Choroid plexus epithelial cell (primary cell): ENCODE data around the gene C14orf132.

ENCODE experiments used
- DNase-seq: peaks from one replicate; pipeline ENCODE4 v3.0.0-alpha.2; 2010; ENCODE audit warnings: low read depth
- H3K4me3 ChIP-seq: 2 replicates; pipeline ENCODE4 v1.5.1; 2011; ENCODE audit warnings: low read depth, mild to moderate bottlenecking, control low read depth, low read length, moderate library complexity
- TF ChIP-seq, protein P1 (sequence below): conservative IDR thresholded peaks from 2 replicates; pipeline ENCODE4 v1.5.1; 2011; ENCODE audit warnings: low read depth, mild to moderate bottlenecking, control low read depth, inconsistent platforms, low read length, moderate library complexity

The C14orf132 gene

DNA sequence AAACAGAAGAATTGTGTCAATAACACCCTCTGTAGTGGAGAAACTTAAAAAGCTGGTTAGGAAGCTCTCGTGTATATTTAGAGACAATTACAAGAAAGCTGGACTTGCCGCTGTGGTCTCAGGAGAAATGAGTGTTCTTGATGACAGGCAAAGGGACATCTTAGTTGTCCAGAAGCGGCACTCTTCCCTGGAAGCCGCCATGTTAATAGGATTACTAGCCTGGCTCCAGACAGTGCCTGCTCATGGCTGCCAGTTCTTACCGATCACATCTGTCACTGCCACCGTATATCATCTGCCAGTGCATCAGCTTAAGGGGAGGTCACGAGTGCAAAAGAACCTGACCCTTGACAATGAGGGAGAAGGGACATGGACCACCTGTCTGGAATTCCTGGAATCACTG is 48.9 kb downstream of the C14orf132 start:
- no peak for DNase-seq
- H3K4me3 ChIP-seq, result no peak overlapping the region
- TF ChIP-seq, protein P1, sequence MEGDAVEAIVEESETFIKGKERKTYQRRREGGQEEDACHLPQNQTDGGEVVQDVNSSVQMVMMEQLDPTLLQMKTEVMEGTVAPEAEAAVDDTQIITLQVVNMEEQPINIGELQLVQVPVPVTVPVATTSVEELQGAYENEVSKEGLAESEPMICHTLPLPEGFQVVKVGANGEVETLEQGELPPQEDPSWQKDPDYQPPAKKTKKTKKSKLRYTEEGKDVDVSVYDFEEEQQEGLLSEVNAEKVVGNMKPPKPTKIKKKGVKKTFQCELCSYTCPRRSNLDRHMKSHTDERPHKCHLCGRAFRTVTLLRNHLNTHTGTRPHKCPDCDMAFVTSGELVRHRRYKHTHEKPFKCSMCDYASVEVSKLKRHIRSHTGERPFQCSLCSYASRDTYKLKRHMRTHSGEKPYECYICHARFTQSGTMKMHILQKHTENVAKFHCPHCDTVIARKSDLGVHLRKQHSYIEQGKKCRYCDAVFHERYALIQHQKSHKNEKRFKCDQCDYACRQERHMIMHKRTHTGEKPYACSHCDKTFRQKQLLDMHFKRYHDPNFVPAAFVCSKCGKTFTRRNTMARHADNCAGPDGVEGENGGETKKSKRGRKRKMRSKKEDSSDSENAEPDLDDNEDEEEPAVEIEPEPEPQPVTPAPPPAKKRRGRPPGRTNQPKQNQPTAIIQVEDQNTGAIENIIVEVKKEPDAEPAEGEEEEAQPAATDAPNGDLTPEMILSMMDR, result no peak

DNA sequence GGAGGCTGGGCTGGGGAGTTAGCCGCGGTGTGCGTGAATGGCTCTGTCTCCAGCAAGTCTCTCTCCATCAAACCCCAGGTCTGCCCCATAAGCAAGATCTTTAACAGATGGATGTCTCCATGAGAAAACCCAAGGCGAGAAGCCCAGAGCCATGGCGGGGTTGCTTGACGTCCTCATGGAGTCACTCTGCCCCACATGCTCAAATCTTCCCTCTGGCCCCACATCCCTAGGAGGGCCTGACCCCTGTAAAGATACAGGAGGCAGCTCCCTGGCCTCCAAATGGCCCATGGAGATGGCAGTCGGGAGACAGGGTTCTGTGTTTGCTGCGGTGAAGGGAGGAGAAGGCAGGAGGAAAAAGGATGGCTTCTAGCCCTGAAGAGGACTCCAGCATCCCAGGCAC is 49.3 kb downstream of the C14orf132 start:
- DNase-seq, result no peak
- TF ChIP-seq, protein P1, result no peak
- no peak overlapping the region for H3K4me3 ChIP-seq

DNA sequence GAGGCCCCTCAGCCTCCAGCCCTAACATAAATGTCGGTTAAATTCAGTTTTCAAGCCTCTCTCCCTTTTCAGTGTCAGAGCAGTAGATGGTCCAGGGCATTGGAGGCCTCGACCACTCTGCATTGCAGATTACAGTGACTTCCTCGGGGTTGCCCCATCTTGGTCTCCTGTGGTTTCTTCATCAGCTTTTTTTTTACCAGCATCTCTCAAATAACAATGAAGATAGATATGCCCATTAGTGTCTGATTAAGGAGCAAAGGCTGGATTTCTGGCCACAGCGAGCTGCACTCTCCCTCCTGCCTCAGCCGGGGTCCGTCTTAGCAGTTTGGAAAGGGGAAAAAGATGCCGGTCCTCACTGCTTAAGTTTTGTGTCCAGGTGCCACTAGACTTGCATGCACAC is 49.7 kb downstream of the C14orf132 start:
- TF ChIP-seq, protein P1, result no peak
- DNase-seq, result no peak
- no peak overlapping the region for H3K4me3 ChIP-seq

DNA sequence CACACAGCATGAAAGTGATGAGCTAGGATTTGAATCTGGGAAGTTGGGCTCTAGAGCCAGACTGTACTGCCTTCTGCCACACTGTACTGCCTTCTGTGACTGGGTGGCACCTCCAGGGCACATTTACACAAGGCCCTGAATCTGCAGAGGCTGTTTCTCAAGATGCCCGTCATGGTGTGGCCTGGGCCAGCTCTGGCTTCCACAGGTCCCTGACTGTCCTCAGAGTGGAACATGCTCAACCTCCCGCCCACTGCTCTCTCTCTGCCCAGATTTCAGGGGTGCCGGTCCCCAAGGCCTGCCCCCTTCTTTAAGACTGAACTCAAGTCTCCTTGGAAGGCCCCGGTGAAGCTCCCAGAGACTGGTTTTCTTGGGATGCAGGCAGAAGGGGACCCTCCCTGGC is 50.2 kb downstream of the C14orf132 start:
- DNase-seq, result no peak
- TF ChIP-seq, protein P1, result no peak
- H3K4me3 ChIP-seq, result no peak overlapping the region

DNA sequence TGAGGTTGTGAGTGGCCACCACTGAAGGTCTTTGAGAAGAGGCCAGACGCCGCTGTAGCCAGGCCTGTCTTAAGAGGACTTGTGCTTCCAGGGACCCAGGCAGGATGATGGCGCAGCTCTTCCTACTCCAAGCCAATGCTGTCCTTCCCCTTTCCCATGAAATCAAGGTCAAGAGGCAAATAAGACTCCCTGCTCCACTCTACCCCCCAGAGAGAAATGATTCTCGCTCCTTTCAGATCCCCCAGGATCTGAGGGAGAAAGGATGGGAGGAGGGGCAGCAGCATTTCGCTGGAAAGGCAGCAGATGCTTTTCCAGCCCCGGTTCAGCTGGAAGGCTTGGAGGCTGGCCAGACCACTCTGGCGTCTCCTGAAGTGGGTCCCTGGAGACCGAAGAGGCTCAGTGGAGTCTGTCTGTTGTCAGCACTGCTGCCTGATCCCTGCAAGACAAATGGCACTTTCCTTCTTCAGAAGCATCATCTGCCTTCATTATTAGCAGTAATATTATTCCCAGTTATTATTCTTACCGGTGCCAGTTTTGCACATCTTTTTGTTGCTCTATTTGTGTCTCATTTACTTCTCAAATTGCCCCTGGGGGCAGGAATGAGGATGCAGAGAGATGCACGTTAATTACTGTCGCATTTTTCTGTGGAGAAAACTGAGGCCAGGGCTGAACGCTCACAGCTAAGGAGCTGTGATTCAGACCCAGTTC is 51.4 kb downstream of the C14orf132 start:
- TF ChIP-seq, protein P1, result peak; percentile 33
- DNase-seq, result peak; percentile 53

DNA sequence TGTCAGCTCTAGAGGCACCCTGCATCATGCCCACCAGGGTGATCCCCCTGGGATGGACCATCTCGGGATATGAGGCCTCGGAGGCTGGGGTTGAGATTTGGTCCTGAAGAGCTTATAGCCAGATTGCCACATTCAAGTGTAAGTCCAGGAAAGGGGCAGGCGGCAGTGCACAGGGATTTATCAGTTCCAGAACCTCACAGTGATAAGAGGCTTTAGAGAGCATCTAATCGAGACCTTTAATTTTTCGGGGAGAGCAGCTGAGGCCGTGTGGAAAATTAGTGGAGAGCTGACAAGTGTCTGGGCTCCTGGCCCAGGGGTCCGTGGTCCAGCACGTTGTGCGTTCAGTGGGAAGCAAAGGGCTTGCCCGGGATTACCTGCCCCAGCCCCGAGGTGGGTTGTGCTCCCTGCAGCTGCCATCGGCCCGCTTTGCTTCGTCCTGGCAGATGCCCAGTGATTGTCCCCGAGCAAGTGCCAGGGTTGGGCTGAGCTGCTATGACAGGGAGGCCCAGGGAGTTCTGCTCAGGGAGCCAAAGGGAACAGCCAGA is 52.1 kb downstream of the C14orf132 start:
- DNase-seq, result no peak
- H3K4me3 ChIP-seq, result no peak overlapping the region
- TF ChIP-seq, protein P1, result no peak

More for the DNA sequence above, 51.4 kb downstream of the C14orf132 start:
- H3K4me3 ChIP-seq, result no peak overlapping the region

DNA sequence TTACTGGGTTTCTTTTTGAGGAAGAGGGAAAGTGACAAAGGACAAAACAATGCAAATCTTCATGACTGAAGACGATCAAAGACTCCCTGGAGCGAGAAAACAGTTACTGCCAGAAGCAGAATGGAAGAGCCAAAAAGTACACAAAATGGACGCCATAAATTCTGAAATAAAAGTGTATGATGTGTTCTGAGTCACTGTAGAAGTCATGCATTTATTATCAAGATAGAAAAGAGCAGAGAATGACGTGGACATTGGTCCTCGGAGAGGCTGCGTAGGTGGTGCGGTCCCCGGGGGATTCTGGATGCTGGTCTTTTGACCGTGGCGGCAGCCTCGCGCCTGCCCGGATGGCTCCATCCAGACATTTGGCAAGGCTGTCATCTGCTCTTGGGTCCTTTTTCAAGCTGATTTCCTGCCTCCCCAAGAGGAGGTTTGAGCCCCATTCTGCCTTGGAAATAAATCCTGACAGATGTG is 52.8 kb downstream of the C14orf132 start:
- no peak for DNase-seq
- TF ChIP-seq, protein P1, result no peak
- no peak overlapping the region for H3K4me3 ChIP-seq
